HL-60 (cell line): ENCODE data around the gene KLHL28.

Experiments
- CTCF ChIP-seq: IDR thresholded peaks from one replicate; pipeline ENCODE4 v1.5.1; 2011; ENCODE audit warnings: low read length, control low read depth, inconsistent platforms; ENCODE audit not compliant: insufficient read depth
- GABPA ChIP-seq: IDR thresholded peaks from 2 replicates; pipeline ENCODE4 v1.6.1; 2012; ENCODE audit warnings: low read depth
- POLR2AphosphoS5 ChIP-seq: IDR thresholded peaks from 2 replicates; pipeline ENCODE4 v1.6.1; 2012; ENCODE audit warnings: low read depth
- REST ChIP-seq: IDR thresholded peaks from 2 replicates; pipeline ENCODE4 v1.6.1; 2012; ENCODE audit warnings: low read depth; ENCODE audit not compliant: insufficient replicate concordance

- no peak for TF ChIP-seq CTCF
- no peak for TF ChIP-seq POLR2AphosphoS5
- no peak for TF ChIP-seq GABPA
- no peak for TF ChIP-seq REST
Measured at GRCh38 chr14:44942436-44942835, 19.3 kb downstream of the KLHL28 start.
